GM18861 (cell line): ENCODE measurements around the gene DMTF1.
"Not testable (repeated sequence)": the region's sequence is repeated elsewhere in the genome, so short reads cannot be mapped to it uniquely, and the experiment has no call there.

Experiments
- ATAC-seq: cut with Tn5 transposase; IDR thresholded peaks from one replicate; pipeline ENCODE4 v1.9.1; 2021; ENCODE audit not compliant: unreplicated experiment

Gene DMTF1

GRCh38 chr7:87220734-87221215, 68.5 kb downstream of the DMTF1 start:
- ATAC-seq, result no peak

GRCh38 chr7:87223666-87224065, 71.4 kb downstream of the DMTF1 start:
- no peak for ATAC-seq

DNA sequence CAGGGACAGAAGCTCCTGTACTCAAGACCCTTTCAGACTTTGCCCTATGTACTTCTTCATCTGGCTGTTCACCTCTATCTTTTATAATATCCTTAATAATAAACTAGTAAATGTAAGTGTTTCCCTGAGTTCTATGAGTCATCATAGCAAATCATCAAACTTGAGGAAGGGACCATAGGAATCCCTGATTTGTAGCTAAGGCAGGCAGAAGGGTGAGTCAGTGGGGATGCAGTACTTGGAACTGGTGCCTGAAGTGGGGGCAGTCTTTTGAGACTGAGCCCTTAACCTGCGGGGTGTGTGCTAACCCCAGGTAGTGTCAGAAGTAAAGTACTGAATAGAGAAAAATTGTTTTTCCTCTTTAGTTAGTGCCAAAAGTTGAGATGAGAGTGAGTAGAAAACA, 73.4 kb downstream of the DMTF1 start:
- ATAC-seq, result no peak

DNA sequence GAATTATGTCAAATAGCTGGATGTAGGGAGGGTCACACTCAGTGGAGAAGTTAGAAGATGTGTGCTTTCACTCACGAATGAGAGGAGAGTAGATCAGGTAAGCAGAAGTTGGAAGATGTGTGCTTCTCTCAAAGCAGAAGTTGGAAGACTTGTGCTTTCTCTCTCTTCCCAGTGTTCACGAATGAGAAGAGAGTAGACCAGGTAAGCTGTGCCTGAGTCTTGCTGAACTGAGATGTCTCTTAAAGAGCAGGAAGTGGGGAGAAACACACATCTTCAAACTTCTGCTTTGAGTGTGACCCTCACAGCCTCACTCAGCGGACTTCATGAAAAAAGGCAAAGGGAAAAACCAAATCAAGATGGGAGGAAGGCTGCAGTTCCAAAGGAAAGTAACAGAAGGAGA, 74.2 kb downstream of the DMTF1 start:
- no peak for ATAC-seq

DNA sequence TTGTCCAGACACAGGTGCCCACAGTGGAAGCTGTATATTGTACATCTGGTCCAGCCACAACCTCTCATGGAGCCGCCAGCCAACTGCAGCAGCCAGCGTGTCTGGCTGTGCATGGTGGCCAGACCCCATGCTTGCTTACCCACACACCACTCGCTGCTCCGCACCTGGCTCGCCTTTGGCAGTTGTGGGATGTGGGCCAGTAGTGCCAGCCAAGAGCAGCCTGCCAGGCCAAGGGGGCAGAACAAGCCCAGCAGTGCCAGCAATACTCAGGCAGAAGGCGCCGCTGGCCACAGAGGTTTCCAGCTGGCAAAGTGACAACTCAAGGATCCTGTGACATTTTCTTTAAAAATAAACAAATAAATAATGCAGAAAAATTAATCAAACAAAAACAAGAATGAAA, 79.0 kb downstream of the DMTF1 start:
- ATAC-seq, result no peak

DNA sequence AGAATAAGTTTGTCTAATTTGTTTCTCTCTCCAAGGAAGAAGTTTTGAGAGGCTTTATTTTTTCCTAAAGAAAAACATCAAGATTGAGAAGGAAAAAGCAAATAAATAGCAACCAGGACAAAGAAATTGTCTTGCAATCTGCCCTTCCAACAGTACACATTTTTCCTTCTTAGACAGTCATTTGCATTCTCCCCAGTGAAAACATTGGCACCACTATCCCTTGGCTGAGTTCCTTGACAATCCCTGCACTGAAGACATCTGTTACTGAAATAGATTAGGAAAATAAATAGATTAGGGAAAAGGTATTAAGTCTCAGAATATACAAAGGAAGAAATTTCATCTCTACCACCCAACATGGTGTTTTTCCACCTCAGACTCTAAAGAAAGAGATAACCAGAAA, 79.5 kb downstream of the DMTF1 start:
- no peak for ATAC-seq

- ATAC-seq, result no peak
Observed at GRCh38 chr7:87234949-87235348, 82.7 kb downstream of the DMTF1 start.

DNA sequence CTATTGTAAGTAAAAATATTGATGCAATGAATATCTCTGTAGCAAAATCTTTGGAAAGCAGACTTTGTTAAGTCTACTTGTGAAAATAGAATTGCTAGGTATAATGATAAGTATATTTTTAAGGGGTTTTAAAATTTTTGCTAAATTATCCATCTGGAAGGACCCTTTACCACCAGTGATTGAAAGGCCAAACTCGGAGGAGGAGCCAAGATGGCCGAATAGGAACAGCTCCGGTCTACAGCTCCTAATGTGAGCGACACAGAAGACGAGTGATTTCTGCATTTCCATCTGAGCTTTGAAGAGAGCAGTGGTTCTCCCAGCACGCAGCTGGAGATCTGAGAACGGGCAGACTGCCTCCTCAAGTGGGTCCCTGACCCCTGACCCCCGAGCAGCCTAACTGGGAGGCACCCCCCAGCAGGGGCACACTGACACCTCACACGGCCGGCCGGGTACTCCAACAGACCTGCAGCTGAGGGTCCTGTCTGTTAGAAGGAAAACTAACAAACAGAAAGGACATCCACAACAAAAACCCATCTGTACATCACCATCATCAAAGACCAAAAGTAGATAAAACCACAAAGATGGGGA, 86.3 kb downstream of the DMTF1 start:
- not testable (repeated sequence) for ATAC-seq

DNA sequence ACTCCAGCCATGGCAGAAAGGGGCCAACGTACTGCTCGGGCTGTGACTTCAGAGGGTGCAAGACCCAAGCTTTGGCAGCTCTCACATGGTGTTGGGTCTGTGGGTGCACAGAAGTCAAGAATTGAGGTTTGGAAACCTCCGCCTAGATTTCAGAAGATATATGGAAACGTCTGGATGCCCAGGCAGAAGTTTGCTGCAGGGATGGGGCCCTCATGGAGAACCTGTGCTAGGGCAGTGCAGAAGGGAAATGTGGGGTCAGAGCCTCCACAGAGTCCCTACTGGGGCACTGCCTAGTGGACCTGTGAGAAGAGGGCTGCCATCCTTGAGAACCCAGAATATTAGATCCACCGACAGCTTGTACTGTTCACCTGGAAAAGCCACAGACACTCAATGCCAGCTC, 93.4 kb downstream of the DMTF1 start:
- not testable (repeated sequence) for ATAC-seq
